ENCODE measurements around the gene ZNF516.

Gene ZNF516

GRCh38 chr18:76328140-76328539, 166.9 kb downstream of the ZNF516 start:
- no peak for DNase-seq

GRCh38 chr18:76323891-76324290, 171.2 kb downstream of the ZNF516 start:
- DNase-seq, result no peak

GRCh38 chr18:76322686-76323085, 172.4 kb downstream of the ZNF516 start:
- no peak for DNase-seq

- DNase-seq, result no peak
These were observed 175.7 kb downstream of the ZNF516 start for GRCh38 chr18:76319366-76319765.

- no peak for DNase-seq
These were observed 176.4 kb downstream of the ZNF516 start for GRCh38 chr18:76318607-76319006.

GRCh38 chr18:76317136-76317535, 177.9 kb downstream of the ZNF516 start:
- DNase-seq, result no peak

GRCh38 chr18:76315722-76316230, 179.3 kb downstream of the ZNF516 start:
- DNase-seq, result no peak

- no peak for DNase-seq
These were observed 180.5 kb downstream of the ZNF516 start for GRCh38 chr18:76314496-76314895.

- no peak for DNase-seq
These were observed 181.0 kb downstream of the ZNF516 start for GRCh38 chr18:76314015-76314414.
